HCT116 (cell line): ENCODE data around the gene CLEC19A. TPM values are rescaled to one million over a fixed set of nuclear protein-coding genes. Genes with fewer than 3 reads are reported as not detected.

ENCODE experiments used
- ATAC-seq: fragments of 200-7000 bp; cut with Tn5 transposase; 2 replicates; pipeline ENCODE4 v1.9.1; 2020; ENCODE audit warnings: mild to moderate bottlenecking, moderate library complexity
- BruUV-seq: library from RNA; stranded (reverse); fragments of 400-500 nt; replicated peaks from 2 replicates; lab custom pipeline; 2021; lab: Mats Ljungman, UMichigan
- CTCF ChIA-PET: fragments of 300-600 bp; sonication (Branson Sonifier 250); formaldehyde crosslinking; loops from one replicate; lab custom pipeline; 2021; ENCODE audit warnings: antibody characterized with exemption; lab: Charles Lee
- POLR2A ChIA-PET: fragments of 300-600, 350-600 bp; sonication (Branson Sonifier 250); formaldehyde crosslinking; loops from one replicate; lab custom pipeline; 2021; ENCODE audit warnings: antibody characterized with exemption; lab: Charles Lee
- RAD21 ChIA-PET, 2 experiments: fragments of 300-600 bp; sonication (Branson Sonifier 250); formaldehyde crosslinking; loops; one replicate each; lab custom pipeline; 2023; ENCODE audit warnings: low total read pairs in 2 of 2; ENCODE audit not compliant: uncharacterized antibody in 2 of 2, unreplicated experiment in 2 of 2, low non-redundant PET in 1 of 2; lab: Charles Lee
- DNase-seq: peaks from one replicate; pipeline ENCODE4 v3.0.0-alpha.2; 2010; ENCODE audit warnings: low read depth, low spot score
- H2AFZ ChIP-seq: fragments of 200-600 bp; shearing (Covaris generic), sonication (generic); 2 replicates; pipeline ENCODE4 v1.6.1; 2017; ENCODE audit warnings: low read depth, mixed run types, mixed read lengths, antibody characterized with exemption, low read length; ENCODE audit not compliant: poor library complexity, severe bottlenecking
- H3K27ac ChIP-seq: 2 replicates; pipeline ENCODE4 v1.5.1; 2012; ENCODE audit warnings: low read depth, low read length
- H3K27me3 ChIP-seq: fragments of 200-600 bp; sonication (generic); 2 replicates; pipeline ENCODE4 v1.6.1; 2016; ENCODE audit warnings: mixed run types, low read length, mixed read lengths; ENCODE audit not compliant: insufficient read depth
- H3K36me3 ChIP-seq, 2 experiments: fragments of 200-500 bp in 1 of 2; fragments of 200-600 bp in 1 of 2; sonication (Bioruptor generic) in 1 of 2; sonication (generic) in 1 of 2; 2 replicates each; pipeline versions ENCODE4 v1.5.1 to v1.6.1; 2014 to 2016; ENCODE audit warnings: low read length in 2 of 2, inconsistent platforms in 1 of 2, mixed read lengths in 1 of 2, mixed run types in 1 of 2; ENCODE audit not compliant: insufficient read depth in 2 of 2, control insufficient read depth in 1 of 2
- H3K4me1 ChIP-seq, 2 experiments: fragments of 200-600 bp in 1 of 2; sonication (generic) in 1 of 2; 2 replicates each; pipeline versions ENCODE4 v1.5.1 to v1.6.1; 2012 to 2017; ENCODE audit warnings: low read length in 2 of 2, inconsistent platforms in 1 of 2, mild to moderate bottlenecking in 1 of 2, mixed read lengths in 1 of 2, mixed run types in 1 of 2, moderate library complexity in 1 of 2; ENCODE audit not compliant: insufficient read depth in 2 of 2, control insufficient read depth in 1 of 2
- H3K4me2 ChIP-seq: fragments of 200-600 bp; sonication (generic); 2 replicates; pipeline ENCODE4 v1.6.1; 2017; ENCODE audit warnings: mixed run types, low read length, mixed read lengths
- H3K4me3 ChIP-seq, 2 experiments: fragments of 200-600 bp in 1 of 2; sonication (generic) in 1 of 2; replicated peaks in 1 of 2; 2 replicates each; pipeline ENCODE4 v1.5.1; 2011 to 2016; ENCODE audit warnings: low read length in 2 of 2, control low read depth in 1 of 2, low read depth in 1 of 2, mild to moderate bottlenecking in 1 of 2, mixed read lengths in 1 of 2, mixed run types in 1 of 2
- H3K79me2 ChIP-seq: fragments of 200-600 bp; sonication (generic); 2 replicates; pipeline ENCODE4 v1.6.1; 2017; ENCODE audit warnings: mild to moderate bottlenecking, mixed run types, low read length, moderate library complexity, mixed read lengths; ENCODE audit not compliant: insufficient read depth
- H3K9ac ChIP-seq: fragments of 200-600 bp; sonication (generic); 2 replicates; pipeline ENCODE4 v1.6.1; 2016; ENCODE audit warnings: low read length, mixed read lengths
- H3K9me2 ChIP-seq: fragments of 200-600 bp; sonication (generic), shearing (Covaris generic); 2 replicates; pipeline ENCODE4 v1.6.1; 2017; ENCODE audit warnings: mixed run types, mild to moderate bottlenecking, moderate library complexity; ENCODE audit not compliant: insufficient read depth
- H3K9me3 ChIP-seq, 2 experiments: fragments of 200-500 bp in 1 of 2; fragments of 200-600 bp in 1 of 2; sonication (Bioruptor generic) in 1 of 2; sonication (generic) in 1 of 2; 2 replicates each; pipeline ENCODE4 v1.6.1; 2014 to 2017; ENCODE audit warnings: low read length in 2 of 2, mixed read lengths in 2 of 2, inconsistent platforms in 1 of 2, low read depth in 1 of 2, mild to moderate bottlenecking in 1 of 2, mixed run types in 1 of 2, moderate library complexity in 1 of 2; ENCODE audit not compliant: control insufficient read depth in 1 of 2, insufficient read depth in 1 of 2
- H4K20me1 ChIP-seq: fragments of 200-600 bp; sonication (generic), shearing (Covaris generic); 2 replicates; pipeline ENCODE4 v1.6.1; 2017; ENCODE audit warnings: mixed run types, mild to moderate bottlenecking, moderate library complexity; ENCODE audit not compliant: insufficient read depth
- ATF3 ChIP-seq: IDR thresholded peaks from 2 replicates; pipeline ENCODE4 v1.6.1; 2012
- CBX3 ChIP-seq: IDR thresholded peaks from 2 replicates; pipeline ENCODE4 v1.6.1; 2012; ENCODE audit warnings: low read depth
- CEBPB ChIP-seq: IDR thresholded peaks from 2 replicates; pipeline ENCODE4 v1.6.1; 2012; ENCODE audit warnings: low read depth
- EGR1 ChIP-seq: IDR thresholded peaks from 2 replicates; pipeline ENCODE4 v1.6.1; 2012; ENCODE audit warnings: low read depth
- EZH2 ChIP-seq: fragments of 200-600 bp; sonication (generic); IDR thresholded peaks from 2 replicates; pipeline ENCODE4 v1.6.1; 2017; ENCODE audit warnings: antibody characterized with exemption, mixed run types
- EZH2phosphoT487 ChIP-seq: fragments of 200-600 bp; IDR thresholded peaks from 2 replicates; pipeline ENCODE4 v1.6.1; 2018; ENCODE audit warnings: antibody characterized with exemption, borderline replicate concordance
- FOSL1 ChIP-seq: IDR thresholded peaks from 2 replicates; pipeline ENCODE4 v1.6.1; 2012; ENCODE audit warnings: low read depth
- JUND ChIP-seq: IDR thresholded peaks from 2 replicates; pipeline ENCODE4 v1.6.1; 2012
- MAX ChIP-seq: IDR thresholded peaks from 2 replicates; pipeline ENCODE4 v1.6.1; 2012
- POLR2A ChIP-seq: IDR thresholded peaks from 2 replicates; pipeline ENCODE4 v1.7.0; 2011; ENCODE audit warnings: borderline replicate concordance; ENCODE audit not compliant: insufficient read depth, insufficient read length; ENCODE audit errors: extremely low read depth
- POLR2AphosphoS5 ChIP-seq: IDR thresholded peaks from 2 replicates; pipeline ENCODE4 v1.6.1; 2011; ENCODE audit warnings: mild to moderate bottlenecking, low read depth, low read length, moderate library complexity
- RAD21 ChIP-seq: IDR thresholded peaks from 2 replicates; pipeline ENCODE4 v1.6.1; 2012; ENCODE audit warnings: low read depth, mild to moderate bottlenecking
- SIN3A ChIP-seq: IDR thresholded peaks from 2 replicates; pipeline ENCODE4 v1.6.1; 2012; ENCODE audit warnings: low read depth
- SP1 ChIP-seq: IDR thresholded peaks from 2 replicates; pipeline ENCODE4 v1.6.1; 2012; ENCODE audit warnings: low read depth
- SRF ChIP-seq: IDR thresholded peaks from 2 replicates; pipeline ENCODE4 v1.6.1; 2012; ENCODE audit warnings: low read depth
- TCF7L2 ChIP-seq: IDR thresholded peaks from 2 replicates; pipeline ENCODE4 v1.7.0; 2011; ENCODE audit warnings: borderline replicate concordance, inconsistent platforms; ENCODE audit not compliant: insufficient read depth, insufficient read length; ENCODE audit errors: extremely low read depth
- ZBTB33 ChIP-seq: IDR thresholded peaks from 2 replicates; pipeline ENCODE4 v1.6.1; 2011; ENCODE audit warnings: mild to moderate bottlenecking, low read length, moderate library complexity; ENCODE audit not compliant: insufficient replicate concordance; ENCODE audit errors: extremely low read depth
- ZNF274 ChIP-seq: fragments of 200-500 bp; sonication (Bioruptor generic); IDR thresholded peaks from 2 replicates; pipeline ENCODE4 v1.6.1; 2014; ENCODE audit warnings: mild to moderate bottlenecking, low read depth, low read length, inconsistent platforms
- intact Hi-C: fragments of 100-400 bp; cut with micrococcal nuclease; formaldehyde crosslinking; loops from 2 replicates; pipeline ENCODE4 v1.10.0; 2022
- total RNA-seq: library from RNA; stranded (reverse); gene quantifications from one replicate; pipeline ENCODE4 v1.2.1, GENCODE V29; 2021; ENCODE audit not compliant: unreplicated experiment

The CLEC19A gene
- total RNA-seq, 1 experiment from 2014 or later: not detected

GRCh38 chr16:19348578-19349315 is 63.2 kb downstream of the CLEC19A start (continued):
- TF ChIP-seq POLR2AphosphoS5 (no peak), SIN3A (no peak), SRF (no peak), MAX (no peak), RAD21 (no peak), CEBPB (no peak), ZNF274 (no peak)

- no peaks in the 10 kb centered on the region for H3K9me3 ChIP-seq
- no peaks in the 10 kb centered on the region for H3K79me2 ChIP-seq
- ATAC-seq (no peak), DNase-seq (no peak)
- H3K4me1 ChIP-seq: no peaks in the 10 kb centered on the region
- no peaks in the 10 kb centered on the region for H4K20me1 ChIP-seq
- no peak overlapping the region for H3K27ac ChIP-seq
- intact Hi-C loops: no loop called here
- no peaks in the 10 kb centered on the region for H3K27me3 ChIP-seq
- CTCF ChIA-PET: no interaction called here
- no peaks in the 10 kb centered on the region for H3K9me2 ChIP-seq
- no peaks in the 10 kb centered on the region for H3K36me3 ChIP-seq
- H2AFZ ChIP-seq: no peak overlapping the region
- H3K4me3 ChIP-seq: no peak overlapping the region
- RAD21 ChIA-PET: interaction anchor here in 1 of 2 experiments (0.6 kb wide), 1 partner anchor 94 kb away, joined by 3 read pairs; no protein-coding TSS in a partner anchor
- H3K9ac ChIP-seq: no peak overlapping the region
- TF ChIP-seq EGR1: no peak
- TF ChIP-seq MAX: no peak
- no peak for TF ChIP-seq ZBTB33
- no peak for TF ChIP-seq EZH2phosphoT487
- no peak for TF ChIP-seq EZH2
- TF ChIP-seq CEBPB: no peak
- TF ChIP-seq SP1: no peak
- TF ChIP-seq CBX3: no peak
- no peak for TF ChIP-seq POLR2A
- no peak for TF ChIP-seq FOSL1
- no peak for TF ChIP-seq RAD21
- no peak for TF ChIP-seq TCF7L2
- TF ChIP-seq JUND: no peak
- TF ChIP-seq POLR2AphosphoS5: no peak
- TF ChIP-seq ATF3: no peak
- no peak for TF ChIP-seq SRF
- TF ChIP-seq ZNF274: no peak
- POLR2A ChIA-PET: no interaction called here
- no TSS peak for BruUV-seq
- H3K4me2 ChIP-seq: no peak overlapping the region
Measured at GRCh38 chr16:19354371-19354770, 68.8 kb downstream of the CLEC19A start.
